IMR-90 (cell line): ENCODE measurements around the gene RHOF. TPM values are rescaled to one million over a fixed set of nuclear protein-coding genes. Genes with fewer than 3 reads are reported as not detected.

Source experiments
- ATAC-seq: fragments of 200-7000 bp; cut with Tn5 transposase; 2 replicates; pipeline ENCODE4 v1.9.1; 2020; ENCODE audit warnings: low read depth, mild to moderate bottlenecking, moderate library complexity
- BruUV-seq: library from RNA; stranded (reverse); fragments of 400-500 nt; replicated peaks from 2 replicates; lab custom pipeline; 2021; lab: Mats Ljungman, UMichigan
- CTCF ChIA-PET: fragments of 300-600 bp; formaldehyde crosslinking; extraction: SDS; loops from one replicate; lab custom pipeline; 2021; ENCODE audit warnings: antibody characterized with exemption; lab: Yijun Ruan, JAX
- POLR2A ChIA-PET: fragments of 300-600 bp; sonication (Branson Sonifier 250); formaldehyde crosslinking; loops from one replicate; lab custom pipeline; 2022; ENCODE audit warnings: antibody characterized with exemption; ENCODE audit not compliant: unreplicated experiment; lab: Charles Lee
- DNase-seq: peaks from one replicate; pipeline ENCODE4 v3.0.0; 2013
- H2AFZ ChIP-seq: replicated peaks from 2 replicates; pipeline ENCODE3; 2013; ENCODE audit warnings: low read length, mild to moderate bottlenecking; ENCODE audit not compliant: poor library complexity
- H2AK5ac ChIP-seq: 2 replicates; pipeline ENCODE4 v1.6.1; 2013; ENCODE audit warnings: low read depth, low read length, inconsistent platforms
- H2AK9ac ChIP-seq: replicated peaks from 2 replicates; pipeline ENCODE3; 2013; ENCODE audit warnings: mild to moderate bottlenecking, low read depth, low read length, moderate library complexity; ENCODE audit not compliant: poor library complexity
- H2BK120ac ChIP-seq: 2 replicates; pipeline ENCODE4 v1.6.1; 2013; ENCODE audit warnings: low read depth, low read length, inconsistent platforms
- H2BK15ac ChIP-seq: 3 replicates; pipeline ENCODE4 v1.6.1; 2013; ENCODE audit warnings: low read depth, low read length, inconsistent platforms
- H2BK20ac ChIP-seq: 2 replicates; pipeline ENCODE4 v1.6.1; 2013; ENCODE audit warnings: low read depth, mild to moderate bottlenecking, inconsistent platforms, low read length, moderate library complexity
- H2BK5ac ChIP-seq: 2 replicates; pipeline ENCODE4 v1.6.1; 2013; ENCODE audit warnings: mild to moderate bottlenecking, low read depth, low read length, inconsistent platforms; ENCODE audit not compliant: poor library complexity, severe bottlenecking
- H3K14ac ChIP-seq: replicated peaks from 2 replicates; pipeline ENCODE4 v1.6.1; 2013; ENCODE audit warnings: low read depth, low read length, inconsistent platforms
- H3K18ac ChIP-seq: 2 replicates; pipeline ENCODE4 v1.6.1; 2013; ENCODE audit warnings: low read depth, low read length, control low read depth
- H3K23ac ChIP-seq: 2 replicates; pipeline ENCODE4 v1.6.1; 2013; ENCODE audit warnings: low read depth, low read length, inconsistent platforms
- H3K27ac ChIP-seq: 2 replicates; pipeline ENCODE4 v1.5.1; 2013; ENCODE audit warnings: mild to moderate bottlenecking, control low read depth, low read length; ENCODE audit not compliant: insufficient read depth
- H3K27me3 ChIP-seq: 2 replicates; pipeline ENCODE4 v1.6.1; 2013; ENCODE audit warnings: low read length; ENCODE audit not compliant: control insufficient read depth, insufficient read depth
- H3K36me3 ChIP-seq: 2 replicates; pipeline ENCODE4 v1.6.1; 2013; ENCODE audit warnings: low read length, mixed read lengths; ENCODE audit not compliant: control insufficient read depth, insufficient read depth
- H3K4ac ChIP-seq: 2 replicates; pipeline ENCODE4 v1.6.1; 2013; ENCODE audit warnings: low read depth, low read length, inconsistent platforms
- H3K4me1 ChIP-seq: 2 replicates; pipeline ENCODE4 v1.6.1; 2013; ENCODE audit warnings: low read length, mixed read lengths; ENCODE audit not compliant: control insufficient read depth, insufficient read depth
- H3K4me2 ChIP-seq: 2 replicates; pipeline ENCODE4 v1.6.1; 2013; ENCODE audit warnings: low read depth, mild to moderate bottlenecking, control low read depth, low read length, moderate library complexity
- H3K4me3 ChIP-seq: 2 replicates; pipeline ENCODE4 v1.5.1; 2013; ENCODE audit warnings: low read depth, mild to moderate bottlenecking, control low read depth, low read length, moderate library complexity; ENCODE audit not compliant: insufficient read depth
- H3K56ac ChIP-seq: 2 replicates; pipeline ENCODE4 v1.6.1; 2013; ENCODE audit warnings: low read length, inconsistent platforms; ENCODE audit not compliant: insufficient read depth; ENCODE audit errors: extremely low read depth
- H3K79me1 ChIP-seq, 2 experiments: 2 replicates each; pipeline ENCODE4 v1.6.1; 2013; ENCODE audit warnings: low read length in 2 of 2, inconsistent platforms in 1 of 2, low read depth in 1 of 2
- H3K9ac ChIP-seq: 2 replicates; pipeline ENCODE4 v1.6.1; 2013; ENCODE audit warnings: low read depth, low read length, control low read depth
- H3K9me1 ChIP-seq: 2 replicates; pipeline ENCODE4 v1.6.1; 2013; ENCODE audit warnings: low read length, inconsistent platforms; ENCODE audit not compliant: insufficient read depth
- H3K9me3 ChIP-seq: 2 replicates; pipeline ENCODE4 v1.6.1; 2013; ENCODE audit warnings: low read length; ENCODE audit not compliant: control insufficient read depth, insufficient read depth
- H4K20me1 ChIP-seq: 2 replicates; pipeline ENCODE4 v1.6.1; 2013; ENCODE audit warnings: low read length, inconsistent platforms; ENCODE audit not compliant: insufficient read depth
- H4K5ac ChIP-seq: 2 replicates; pipeline ENCODE4 v1.6.1; 2013; ENCODE audit warnings: mild to moderate bottlenecking, low read depth, low read length, control low read depth
- H4K8ac ChIP-seq, 2 experiments: 2 replicates each; pipeline ENCODE4 v1.6.1; 2013; ENCODE audit warnings: low read depth in 2 of 2, low read length in 2 of 2, control low read depth in 1 of 2, inconsistent platforms in 1 of 2
- H4K91ac ChIP-seq: 2 replicates; pipeline ENCODE4 v1.6.1; 2013; ENCODE audit warnings: low read depth, low read length, inconsistent platforms; ENCODE audit not compliant: insufficient read depth
- BHLHE40 ChIP-seq: fragments of 150-350 bp; IDR thresholded peaks from 2 replicates; pipeline ENCODE4 v1.6.1; 2016; ENCODE audit warnings: mild to moderate bottlenecking, low read depth, low read length
- CHD1 ChIP-seq: IDR thresholded peaks from 2 replicates; pipeline ENCODE4 v1.6.1; 2012; ENCODE audit warnings: low read depth, low read length, improper control_type of control experiment
- MAZ ChIP-seq: IDR thresholded peaks from 2 replicates; pipeline ENCODE4 v1.6.1; 2012; ENCODE audit warnings: low read depth, mild to moderate bottlenecking, low read length, improper control_type of control experiment, moderate library complexity, borderline replicate concordance
- MXI1 ChIP-seq: IDR thresholded peaks from 2 replicates; pipeline ENCODE4 v1.6.1; 2012; ENCODE audit warnings: low read depth, mild to moderate bottlenecking, low read length, moderate library complexity, borderline replicate concordance
- RAD21 ChIP-seq: IDR thresholded peaks from 2 replicates; pipeline ENCODE4 v1.6.1; 2012; ENCODE audit warnings: low read length, improper control_type of control experiment
- WGBS, 2 experiments: methylation state at CpG; one replicate each; pipeline versions ENCODE4 v1.1.5 to v1.1.7; 2013; ENCODE audit warnings: missing lambda C conversion rate in 2 of 2; ENCODE audit not compliant: insufficient read length in 1 of 2; ENCODE audit errors: extremely low coverage in 2 of 2; 5-methylcytosine and 5-hydroxymethylcytosine counted together
- dilution Hi-C: fragments of 300-500 bp; cut with HindIII; formaldehyde crosslinking; loops from one replicate; pipeline ENCODE4 v1.14.3; 2018; ENCODE audit warnings: low sequenced_read_pairs; ENCODE audit not compliant: unreplicated experiment
- in situ Hi-C: fragments of 300-500 bp; cut with MboI; formaldehyde crosslinking; loops from 3 replicates; pipeline ENCODE4 v1.14.3; 2019; ENCODE audit warnings: low sequenced_read_pairs, inconsistent platforms, mixed read lengths
- intact Hi-C: fragments of 100-400 bp; cut with micrococcal nuclease; formaldehyde crosslinking; loops from 2 replicates; pipeline ENCODE4 v1.10.0; 2022
- polyA plus RNA-seq, 3 experiments: library from polyadenylated mRNA; depleted of rRNA; stranded (reverse); fragments of >200 nt; gene quantifications; 2 replicates each; pipeline ENCODE4 v1.2.3, GENCODE V29; 2012; ENCODE audit warnings: low replicate concordance in 1 of 3
- total RNA-seq: library from RNA; depleted of rRNA; stranded (reverse); fragments of >200 nt; gene quantifications from 2 replicates; pipeline ENCODE4 v1.2.3, GENCODE V29; 2012

RHOF gene
- total and polyA plus RNA-seq, 2 of the 4 experiments (the other 2 are of a cell fraction) = 3.0 to 5.1 TPM

- H4K20me1 ChIP-seq = peaks cover 14% of the 10 kb centered on the region; the same call in 1 of the 2 replicates
- no peak overlapping the region for H3K9ac ChIP-seq
- no CpG with 5 or more reads among the region's 7 CpGs for WGBS, 2 experiments
- CTCF ChIA-PET = interaction anchor here (1.7 kb wide), 1 partner anchor 12 kb away, joined by 4 read pairs; no protein-coding TSS in a partner anchor
- peaks cover 5% of the 10 kb centered on the region for H3K4me1 ChIP-seq
- H3K79me1 ChIP-seq = peaks cover 0 to 11% of the 10 kb centered on the region in 2 experiments; a peak in 1 of 4 replicates
- H2BK5ac ChIP-seq = no peak overlapping the region
- no peak overlapping the region for H4K5ac ChIP-seq
- no peak overlapping the region for H4K91ac ChIP-seq
- intact Hi-C loops (no loop called here), in situ Hi-C loops (no loop called here), dilution Hi-C loops (no loop called here)
- H3K9me3 ChIP-seq = no peaks in the 10 kb centered on the region
- H3K4me2 ChIP-seq = no peak overlapping the region
- no peak overlapping the region for H2BK120ac ChIP-seq
- peak overlapping the region; percentile 27; the same call in 1 of the 2 replicates for H2AK5ac ChIP-seq
- H3K27ac ChIP-seq = no peak overlapping the region
- no peak overlapping the region for H3K56ac ChIP-seq
- H2BK20ac ChIP-seq = no peak overlapping the region
- no peak overlapping the region for H2AFZ ChIP-seq
- H3K27me3 ChIP-seq = no peaks in the 10 kb centered on the region
- no peak overlapping the region for H3K4me3 ChIP-seq
- no peak overlapping the region for H3K4ac ChIP-seq
- no peak for TF ChIP-seq MAZ
- no peak for TF ChIP-seq RAD21
- TF ChIP-seq BHLHE40 = no peak
- TF ChIP-seq CHD1 = no peak
- TF ChIP-seq MXI1 = no peak
- no TSS peak for BruUV-seq
- H2AK9ac ChIP-seq = no peak overlapping the region
- H3K36me3 ChIP-seq = no peaks in the 10 kb centered on the region
- no peak overlapping the region for H4K8ac ChIP-seq
- no peak overlapping the region for H2BK15ac ChIP-seq
- no peak overlapping the region for H3K14ac ChIP-seq
- ATAC-seq (no peak), DNase-seq (no peak)
- H3K18ac ChIP-seq = no peak overlapping the region
- H3K9me1 ChIP-seq = peaks cover 9% of the 10 kb centered on the region; the same call in 1 of the 2 replicates
- H3K23ac ChIP-seq = no peak overlapping the region
- POLR2A ChIA-PET = no interaction called here
These were observed 5.2 kb downstream of the RHOF start for GRCh38 chr12:121788176-121788818.
